Nephron (organoid): ENCODE results near the gene MTX3.

Experiments used
- H3K27ac Mint-ChIP-seq, 3 experiments: 2 replicates each; pipeline ENCODE4 v1.8.0; 2020; ENCODE audit warnings: mixed read lengths in 3 of 3, mild to moderate bottlenecking in 2 of 3, moderate library complexity in 1 of 3
- H3K27me3 Mint-ChIP-seq: 2 replicates; pipeline ENCODE4 v1.8.0; 2021; ENCODE audit warnings: low read depth, mild to moderate bottlenecking, moderate library complexity, mixed read lengths
- H3K36me3 Mint-ChIP-seq: 2 replicates; pipeline ENCODE4 v1.8.0; 2020; ENCODE audit warnings: low read depth, mixed read lengths
- H3K4me1 Mint-ChIP-seq: 2 replicates; pipeline ENCODE4 v1.8.0; 2020; ENCODE audit warnings: mixed read lengths
- H3K4me3 Mint-ChIP-seq, 3 experiments: 2 replicates each; pipeline ENCODE4 v1.8.0; 2020; ENCODE audit warnings: mild to moderate bottlenecking in 3 of 3, mixed read lengths in 3 of 3, moderate library complexity in 2 of 3
- H3K9me3 Mint-ChIP-seq: 2 replicates; pipeline ENCODE4 v1.8.0; 2020; ENCODE audit warnings: mixed read lengths
- CTCF ChIP-seq, 3 experiments: fragments of 200-600 bp; sonication (generic); IDR thresholded peaks; one replicate each; pipeline ENCODE4 v1.5.0; 2021; ENCODE audit warnings: antibody characterized with exemption in 3 of 3; ENCODE audit not compliant: unreplicated experiment in 3 of 3

MTX3 gene

GRCh38 chr5:79966448-79966847 lies 24.6 kb downstream of the MTX3 start:
- TF ChIP-seq CTCF (IDR thresholded peaks at IDR 0.05; ENCODE audit: unreplicated experiment in 3 of 3), result no peak

GRCh38 chr5:79964136-79964535 lies 26.9 kb downstream of the MTX3 start:
- H3K27me3 Mint-ChIP-seq, result peaks cover 9% of the 10 kb centered on the region
- peaks cover 15% of the 10 kb centered on the region for H3K4me1 Mint-ChIP-seq
- H3K9me3 Mint-ChIP-seq, result no peaks in the 10 kb centered on the region
- no peak for TF ChIP-seq CTCF (IDR thresholded peaks at IDR 0.05; ENCODE audit: unreplicated experiment in 3 of 3)
- H3K36me3 Mint-ChIP-seq, result no peaks in the 10 kb centered on the region
- H3K27ac Mint-ChIP-seq, result no peak overlapping the region
- no peak overlapping the region for H3K4me3 Mint-ChIP-seq

More at GRCh38 chr5:79966448-79966847, 24.6 kb downstream of the MTX3 start:
- Mint-ChIP-seq H3K36me3 (no peaks in the 10 kb centered on the region), H3K27ac (no peak overlapping the region), H3K27me3 (peaks cover 9% of the 10 kb centered on the region), H3K4me1 (peaks cover 7% of the 10 kb centered on the region), H3K4me3 (no peak overlapping the region), H3K9me3 (no peaks in the 10 kb centered on the region)

GRCh38 chr5:79963261-79964061 lies 27.6 kb downstream of the MTX3 start:
- no peak for TF ChIP-seq CTCF (IDR thresholded peaks at IDR 0.05; ENCODE audit: unreplicated experiment in 3 of 3)
- H3K9me3 Mint-ChIP-seq, result no peaks in the 10 kb centered on the region
- no peak overlapping the region for H3K27ac Mint-ChIP-seq
- H3K4me1 Mint-ChIP-seq, result peaks cover 15% of the 10 kb centered on the region
- H3K36me3 Mint-ChIP-seq, result no peaks in the 10 kb centered on the region
- no peak overlapping the region for H3K4me3 Mint-ChIP-seq
- H3K27me3 Mint-ChIP-seq, result peaks cover 9% of the 10 kb centered on the region

- no peaks in the 10 kb centered on the region for H3K9me3 Mint-ChIP-seq
- no peak overlapping the region for H3K4me3 Mint-ChIP-seq
- no peak overlapping the region for H3K27ac Mint-ChIP-seq
- H3K4me1 Mint-ChIP-seq, result peaks cover 15% of the 10 kb centered on the region
- no peak for TF ChIP-seq CTCF (IDR thresholded peaks at IDR 0.05; ENCODE audit: unreplicated experiment in 3 of 3)
- H3K36me3 Mint-ChIP-seq, result no peaks in the 10 kb centered on the region
- peaks cover 9% of the 10 kb centered on the region for H3K27me3 Mint-ChIP-seq
Observed at GRCh38 chr5:79962575-79963222, 28.4 kb downstream of the MTX3 start.

GRCh38 chr5:79961716-79962574 lies 29.1 kb downstream of the MTX3 start:
- Mint-ChIP-seq H3K27ac (no peak overlapping the region), H3K4me1 (peaks cover 15% of the 10 kb centered on the region), H3K4me3 (no peak overlapping the region), H3K9me3 (no peaks in the 10 kb centered on the region), H3K27me3 (peaks cover 9% of the 10 kb centered on the region), H3K36me3 (no peaks in the 10 kb centered on the region)
- no peak for TF ChIP-seq CTCF (IDR thresholded peaks at IDR 0.05; ENCODE audit: unreplicated experiment in 3 of 3)
